C4-2B (cell line): ENCODE measurements around the gene RWDD2A.

Experiments used
- CTCF ChIP-seq: fragments of 450-650 bp; conservative IDR thresholded peaks from 2 replicates; pipeline ENCODE4 v1.5.1; 2017; ENCODE audit warnings: mild to moderate bottlenecking
- ZFX ChIP-seq: fragments of 450-650 bp; IDR thresholded peaks from 2 replicates; pipeline ENCODE4 v1.6.1; 2017

DNA sequence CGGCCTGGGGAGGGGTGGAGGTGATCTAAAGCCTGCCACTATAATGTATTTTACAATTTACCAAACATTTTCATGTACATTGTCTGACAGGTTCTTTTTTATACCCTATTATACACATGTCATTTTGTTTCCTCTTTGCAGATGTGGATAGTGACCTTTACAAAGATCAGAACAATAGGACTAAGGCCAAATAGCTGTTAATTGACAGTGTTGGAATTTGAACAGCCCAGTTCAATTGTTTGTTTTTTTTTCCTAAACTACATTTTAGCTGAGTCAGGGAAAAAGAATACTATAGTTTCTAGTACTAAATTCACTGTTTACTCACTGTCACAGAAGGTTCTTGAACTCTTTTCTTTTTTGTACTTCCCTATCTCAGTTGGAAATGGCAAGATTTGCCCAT lies 40.2 kb upstream of the RWDD2A start:
- TF ChIP-seq CTCF (no peak), ZFX (no peak)
